HEK293 (cell line): ENCODE data around the gene GHRHR.

ENCODE experiments used
- BCL11A ChIP-seq: fragments of 450-650 bp; formaldehyde crosslinking; IDR thresholded peaks from 2 replicates; pipeline ENCODE4 v1.5.1; 2016; ENCODE audit warnings: low read depth, missing biosample characterization, missing genetic modification characterization
- ZNF324 ChIP-seq: fragments of 450-650 bp; formaldehyde crosslinking; IDR thresholded peaks from 2 replicates; pipeline ENCODE4 v1.5.1; 2016; ENCODE audit warnings: missing biosample characterization, missing genetic modification characterization
- ZNF561 ChIP-seq: fragments of 450-650 bp; IDR thresholded peaks from 2 replicates; pipeline ENCODE4 v1.5.1; 2018; ENCODE audit warnings: missing biosample characterization, missing genetic modification characterization, borderline replicate concordance
- TF ChIP-seq, protein P1 (sequence below): fragments of 450-650 bp; formaldehyde crosslinking; IDR thresholded peaks from 2 replicates; pipeline ENCODE4 v1.5.1; 2016; ENCODE audit warnings: missing biosample characterization, missing genetic modification characterization
- TF ChIP-seq, protein P2 (sequence below): fragments of 450-650 bp; formaldehyde crosslinking; IDR thresholded peaks from 2 replicates; pipeline ENCODE4 v1.5.1; 2016; ENCODE audit warnings: missing biosample characterization, missing genetic modification characterization, low read depth
- TF ChIP-seq, protein P3 (sequence below): fragments of 450-650 bp; formaldehyde crosslinking; IDR thresholded peaks from 2 replicates; pipeline ENCODE4 v1.5.1; 2016; ENCODE audit warnings: missing biosample characterization, missing genetic modification characterization
- TF ChIP-seq, protein P4 (sequence below): fragments of 450-650 bp; formaldehyde crosslinking; IDR thresholded peaks from 2 replicates; pipeline ENCODE4 v1.5.1; 2016; ENCODE audit warnings: missing biosample characterization, missing genetic modification characterization

DNA sequence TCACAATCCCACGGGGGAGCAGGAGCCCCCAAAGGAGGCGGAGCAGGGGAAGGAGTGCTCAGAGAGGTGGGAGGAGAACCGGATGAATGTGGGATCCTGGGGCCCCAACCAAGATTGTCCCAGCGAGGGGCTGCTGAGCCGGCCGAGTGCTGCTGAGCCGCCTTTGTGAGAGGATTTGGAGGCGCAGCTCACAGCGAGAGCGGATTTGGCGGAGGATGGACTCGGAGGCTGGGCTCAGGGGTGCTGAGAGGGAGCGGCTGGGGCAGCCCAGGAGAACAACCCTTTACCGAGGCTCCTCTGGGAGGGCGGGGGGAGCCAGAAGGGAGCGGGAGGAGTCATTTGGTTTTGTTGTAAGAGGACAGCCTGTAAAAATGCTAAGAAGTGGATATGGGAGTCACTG is 23.0 kb downstream of the GHRHR start:
- TF ChIP-seq, protein P1, sequence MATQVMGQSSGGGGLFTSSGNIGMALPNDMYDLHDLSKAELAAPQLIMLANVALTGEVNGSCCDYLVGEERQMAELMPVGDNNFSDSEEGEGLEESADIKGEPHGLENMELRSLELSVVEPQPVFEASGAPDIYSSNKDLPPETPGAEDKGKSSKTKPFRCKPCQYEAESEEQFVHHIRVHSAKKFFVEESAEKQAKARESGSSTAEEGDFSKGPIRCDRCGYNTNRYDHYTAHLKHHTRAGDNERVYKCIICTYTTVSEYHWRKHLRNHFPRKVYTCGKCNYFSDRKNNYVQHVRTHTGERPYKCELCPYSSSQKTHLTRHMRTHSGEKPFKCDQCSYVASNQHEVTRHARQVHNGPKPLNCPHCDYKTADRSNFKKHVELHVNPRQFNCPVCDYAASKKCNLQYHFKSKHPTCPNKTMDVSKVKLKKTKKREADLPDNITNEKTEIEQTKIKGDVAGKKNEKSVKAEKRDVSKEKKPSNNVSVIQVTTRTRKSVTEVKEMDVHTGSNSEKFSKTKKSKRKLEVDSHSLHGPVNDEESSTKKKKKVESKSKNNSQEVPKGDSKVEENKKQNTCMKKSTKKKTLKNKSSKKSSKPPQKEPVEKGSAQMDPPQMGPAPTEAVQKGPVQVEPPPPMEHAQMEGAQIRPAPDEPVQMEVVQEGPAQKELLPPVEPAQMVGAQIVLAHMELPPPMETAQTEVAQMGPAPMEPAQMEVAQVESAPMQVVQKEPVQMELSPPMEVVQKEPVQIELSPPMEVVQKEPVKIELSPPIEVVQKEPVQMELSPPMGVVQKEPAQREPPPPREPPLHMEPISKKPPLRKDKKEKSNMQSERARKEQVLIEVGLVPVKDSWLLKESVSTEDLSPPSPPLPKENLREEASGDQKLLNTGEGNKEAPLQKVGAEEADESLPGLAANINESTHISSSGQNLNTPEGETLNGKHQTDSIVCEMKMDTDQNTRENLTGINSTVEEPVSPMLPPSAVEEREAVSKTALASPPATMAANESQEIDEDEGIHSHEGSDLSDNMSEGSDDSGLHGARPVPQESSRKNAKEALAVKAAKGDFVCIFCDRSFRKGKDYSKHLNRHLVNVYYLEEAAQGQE (tag by site-specific recombination), result no peak
- TF ChIP-seq, protein P2, sequence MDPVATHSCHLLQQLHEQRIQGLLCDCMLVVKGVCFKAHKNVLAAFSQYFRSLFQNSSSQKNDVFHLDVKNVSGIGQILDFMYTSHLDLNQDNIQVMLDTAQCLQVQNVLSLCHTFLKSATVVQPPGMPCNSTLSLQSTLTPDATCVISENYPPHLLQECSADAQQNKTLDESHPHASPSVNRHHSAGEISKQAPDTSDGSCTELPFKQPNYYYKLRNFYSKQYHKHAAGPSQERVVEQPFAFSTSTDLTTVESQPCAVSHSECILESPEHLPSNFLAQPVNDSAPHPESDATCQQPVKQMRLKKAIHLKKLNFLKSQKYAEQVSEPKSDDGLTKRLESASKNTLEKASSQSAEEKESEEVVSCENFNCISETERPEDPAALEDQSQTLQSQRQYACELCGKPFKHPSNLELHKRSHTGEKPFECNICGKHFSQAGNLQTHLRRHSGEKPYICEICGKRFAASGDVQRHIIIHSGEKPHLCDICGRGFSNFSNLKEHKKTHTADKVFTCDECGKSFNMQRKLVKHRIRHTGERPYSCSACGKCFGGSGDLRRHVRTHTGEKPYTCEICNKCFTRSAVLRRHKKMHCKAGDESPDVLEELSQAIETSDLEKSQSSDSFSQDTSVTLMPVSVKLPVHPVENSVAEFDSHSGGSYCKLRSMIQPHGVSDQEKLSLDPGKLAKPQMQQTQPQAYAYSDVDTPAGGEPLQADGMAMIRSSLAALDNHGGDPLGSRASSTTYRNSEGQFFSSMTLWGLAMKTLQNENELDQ (tag by site-specific recombination), result no peak
- TF ChIP-seq BCL11A (tag by site-specific recombination), result no peak
- TF ChIP-seq, protein P3, sequence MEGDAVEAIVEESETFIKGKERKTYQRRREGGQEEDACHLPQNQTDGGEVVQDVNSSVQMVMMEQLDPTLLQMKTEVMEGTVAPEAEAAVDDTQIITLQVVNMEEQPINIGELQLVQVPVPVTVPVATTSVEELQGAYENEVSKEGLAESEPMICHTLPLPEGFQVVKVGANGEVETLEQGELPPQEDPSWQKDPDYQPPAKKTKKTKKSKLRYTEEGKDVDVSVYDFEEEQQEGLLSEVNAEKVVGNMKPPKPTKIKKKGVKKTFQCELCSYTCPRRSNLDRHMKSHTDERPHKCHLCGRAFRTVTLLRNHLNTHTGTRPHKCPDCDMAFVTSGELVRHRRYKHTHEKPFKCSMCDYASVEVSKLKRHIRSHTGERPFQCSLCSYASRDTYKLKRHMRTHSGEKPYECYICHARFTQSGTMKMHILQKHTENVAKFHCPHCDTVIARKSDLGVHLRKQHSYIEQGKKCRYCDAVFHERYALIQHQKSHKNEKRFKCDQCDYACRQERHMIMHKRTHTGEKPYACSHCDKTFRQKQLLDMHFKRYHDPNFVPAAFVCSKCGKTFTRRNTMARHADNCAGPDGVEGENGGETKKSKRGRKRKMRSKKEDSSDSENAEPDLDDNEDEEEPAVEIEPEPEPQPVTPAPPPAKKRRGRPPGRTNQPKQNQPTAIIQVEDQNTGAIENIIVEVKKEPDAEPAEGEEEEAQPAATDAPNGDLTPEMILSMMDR (tag by site-specific recombination), result no peak
- no peak for TF ChIP-seq ZNF561
- no peak for TF ChIP-seq ZNF324 (tag by site-specific recombination)
- TF ChIP-seq, protein P4, sequence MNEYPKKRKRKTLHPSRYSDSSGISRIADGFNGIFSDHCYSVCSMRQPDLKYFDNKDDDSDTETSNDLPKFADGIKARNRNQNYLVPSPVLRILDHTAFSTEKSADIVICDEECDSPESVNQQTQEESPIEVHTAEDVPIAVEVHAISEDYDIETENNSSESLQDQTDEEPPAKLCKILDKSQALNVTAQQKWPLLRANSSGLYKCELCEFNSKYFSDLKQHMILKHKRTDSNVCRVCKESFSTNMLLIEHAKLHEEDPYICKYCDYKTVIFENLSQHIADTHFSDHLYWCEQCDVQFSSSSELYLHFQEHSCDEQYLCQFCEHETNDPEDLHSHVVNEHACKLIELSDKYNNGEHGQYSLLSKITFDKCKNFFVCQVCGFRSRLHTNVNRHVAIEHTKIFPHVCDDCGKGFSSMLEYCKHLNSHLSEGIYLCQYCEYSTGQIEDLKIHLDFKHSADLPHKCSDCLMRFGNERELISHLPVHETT, result no peak
